ENCODE measurements around the gene KATNAL1. TPM values are rescaled to one million over a fixed set of nuclear protein-coding genes. Genes with fewer than 3 reads are reported as not detected.
"Not testable (repeated sequence)": the region's sequence is repeated elsewhere in the genome, so short reads cannot be mapped to it uniquely, and the experiment has no call there.

Gene KATNAL1
- total and polyA plus RNA-seq, 5 donors from 2014 or later, result 5.1 to 29.2 (median 6.3) TPM

- H3K9me3 ChIP-seq (ENCODE audit: control insufficient read depth in 2 of 2, low read length in 2 of 2); H3K36me3 Mint-ChIP-seq; DNase-seq; H3K27ac ChIP-seq (ENCODE audit: insufficient read depth, low read length, poor library complexity, severe bottlenecking); H3K4me3 ChIP-seq (ENCODE audit: low read depth, low read length); ATAC-seq (ENCODE audit: low read depth in 2 of 2); H3K4me3 Mint-ChIP-seq; H3K27me3 Mint-ChIP-seq; H3K36me3 ChIP-seq (ENCODE audit: control insufficient read depth, insufficient read depth, low read length); H3K4me1 ChIP-seq (ENCODE audit: control insufficient read depth, insufficient read depth, low read length, poor library complexity, severe bottlenecking); H3K9me3 Mint-ChIP-seq; H3K27me3 ChIP-seq (ENCODE audit: control insufficient read depth, insufficient read depth, low read length): not testable (repeated sequence)
- H3K4me1 Mint-ChIP-seq, result peaks cover 0 to 16% (median 4%) of the 10 kb centered on the region in 4 donors
- peak overlapping the region in 1 of 3 donors; percentile 68 for H3K27ac Mint-ChIP-seq
These were observed 21.3 kb downstream of the KATNAL1 start for GRCh38 chr13:30286059-30286458.

GRCh38 chr13:30276178-30276577 lies 31.2 kb downstream of the KATNAL1 start:
- no peaks in the 10 kb centered on the region for H3K27me3 Mint-ChIP-seq
- ATAC-seq (ENCODE audit: low read depth in 2 of 2), result no peak
- H3K4me1 Mint-ChIP-seq, result peaks cover 7 to 30% (median 19%) of the 10 kb centered on the region in 4 donors
- H3K4me3 Mint-ChIP-seq, result no peak overlapping the region
- DNase-seq, result no peak
- Histone ChIP-seq H3K27ac (ENCODE audit: insufficient read depth, low read length, poor library complexity, severe bottlenecking) (no peak overlapping the region), H3K36me3 (ENCODE audit: control insufficient read depth, insufficient read depth, low read length) (no peaks in the 10 kb centered on the region), H3K9me3 (ENCODE audit: control insufficient read depth in 2 of 2, low read length in 2 of 2) (no peaks in the 10 kb centered on the region), H3K27me3 (ENCODE audit: control insufficient read depth, insufficient read depth, low read length) (no peaks in the 10 kb centered on the region), H3K4me3 (ENCODE audit: low read depth, low read length) (no peak overlapping the region), H3K4me1 (ENCODE audit: control insufficient read depth, insufficient read depth, low read length, poor library complexity, severe bottlenecking) (no peaks in the 10 kb centered on the region)
- no peak overlapping the region for H3K27ac Mint-ChIP-seq
- H3K9me3 Mint-ChIP-seq, result peaks cover 0 to 2% (median 0%) of the 10 kb centered on the region in 7 donors
- H3K36me3 Mint-ChIP-seq, result peaks cover 29% of the 10 kb centered on the region

GRCh38 chr13:30274083-30274482 lies 33.3 kb downstream of the KATNAL1 start:
- H3K36me3 ChIP-seq (ENCODE audit: control insufficient read depth, insufficient read depth, low read length), result no peaks in the 10 kb centered on the region
- Mint-ChIP-seq H3K27ac (no peak overlapping the region), H3K9me3 (peaks cover 0 to 2% (median 0%) of the 10 kb centered on the region in 7 donors), H3K27me3 (no peaks in the 10 kb centered on the region), H3K4me1 (peaks cover 7 to 25% (median 21%) of the 10 kb centered on the region in 4 donors), H3K36me3 (peaks cover 32% of the 10 kb centered on the region), H3K4me3 (no peak overlapping the region)
- no peaks in the 10 kb centered on the region for H3K27me3 ChIP-seq (ENCODE audit: control insufficient read depth, insufficient read depth, low read length)
- H3K9me3 ChIP-seq (ENCODE audit: control insufficient read depth in 2 of 2, low read length in 2 of 2), result no peaks in the 10 kb centered on the region
- no peak for DNase-seq
- H3K4me3 ChIP-seq (ENCODE audit: low read depth, low read length), result no peak overlapping the region
- H3K4me1 ChIP-seq (ENCODE audit: control insufficient read depth, insufficient read depth, low read length, poor library complexity, severe bottlenecking), result no peaks in the 10 kb centered on the region
- no peak for ATAC-seq (ENCODE audit: low read depth in 2 of 2)
- H3K27ac ChIP-seq (ENCODE audit: insufficient read depth, low read length, poor library complexity, severe bottlenecking), result no peak overlapping the region

GRCh38 chr13:30270035-30270434 lies 37.3 kb downstream of the KATNAL1 start:
- not testable (repeated sequence) for H3K27ac ChIP-seq (ENCODE audit: insufficient read depth, low read length, poor library complexity, severe bottlenecking); H3K36me3 ChIP-seq (ENCODE audit: control insufficient read depth, insufficient read depth, low read length); H3K4me1 ChIP-seq (ENCODE audit: control insufficient read depth, insufficient read depth, low read length, poor library complexity, severe bottlenecking); H3K9me3 Mint-ChIP-seq; ATAC-seq (ENCODE audit: low read depth in 2 of 2); H3K4me3 Mint-ChIP-seq; DNase-seq; H3K9me3 ChIP-seq (ENCODE audit: control insufficient read depth in 2 of 2, low read length in 2 of 2); H3K27ac Mint-ChIP-seq; H3K4me3 ChIP-seq (ENCODE audit: low read depth, low read length); H3K27me3 Mint-ChIP-seq; H3K27me3 ChIP-seq (ENCODE audit: control insufficient read depth, insufficient read depth, low read length)
- Mint-ChIP-seq H3K4me1 (peaks cover 0 to 16% (median 9%) of the 10 kb centered on the region in 4 donors), H3K36me3 (peaks cover 22% of the 10 kb centered on the region)

GRCh38 chr13:30268673-30269072 lies 38.7 kb downstream of the KATNAL1 start:
- peaks cover 15% of the 10 kb centered on the region for H3K36me3 Mint-ChIP-seq
- H3K4me3 Mint-ChIP-seq, result no peak overlapping the region
- no peaks in the 10 kb centered on the region for H3K27me3 ChIP-seq (ENCODE audit: control insufficient read depth, insufficient read depth, low read length)
- H3K36me3 ChIP-seq (ENCODE audit: control insufficient read depth, insufficient read depth, low read length), result no peaks in the 10 kb centered on the region
- H3K4me3 ChIP-seq (ENCODE audit: low read depth, low read length), result no peak overlapping the region
- DNase-seq, result no peak
- peak overlapping the region in 1 of 3 donors; percentile 4 for H3K27ac Mint-ChIP-seq
- no peak overlapping the region for H3K27ac ChIP-seq (ENCODE audit: insufficient read depth, low read length, poor library complexity, severe bottlenecking)
- H3K9me3 ChIP-seq (ENCODE audit: control insufficient read depth in 2 of 2, low read length in 2 of 2), result no peaks in the 10 kb centered on the region
- peaks cover 0 to 15% (median 4%) of the 10 kb centered on the region in 4 donors for H3K4me1 Mint-ChIP-seq
- H3K9me3 Mint-ChIP-seq, result peaks cover 0 to 2% (median 0%) of the 10 kb centered on the region in 7 donors
- no peak for ATAC-seq (ENCODE audit: low read depth in 2 of 2)
- no peaks in the 10 kb centered on the region for H3K27me3 Mint-ChIP-seq
- no peaks in the 10 kb centered on the region for H3K4me1 ChIP-seq (ENCODE audit: control insufficient read depth, insufficient read depth, low read length, poor library complexity, severe bottlenecking)

GRCh38 chr13:30266756-30267155 lies 40.6 kb downstream of the KATNAL1 start:
- Mint-ChIP-seq H3K4me3 (no peak overlapping the region), H3K36me3 (peaks cover 8% of the 10 kb centered on the region), H3K9me3 (peaks cover 0 to 4% (median 0%) of the 10 kb centered on the region in 7 donors), H3K27me3 (no peaks in the 10 kb centered on the region), H3K4me1 (peaks cover 0 to 10% (median 0%) of the 10 kb centered on the region in 4 donors), H3K27ac (no peak overlapping the region)
- DNase-seq (no peak), ATAC-seq (ENCODE audit: low read depth in 2 of 2) (no peak)
- H3K9me3 ChIP-seq (ENCODE audit: control insufficient read depth in 2 of 2, low read length in 2 of 2), result no peaks in the 10 kb centered on the region
- no peak overlapping the region for H3K4me3 ChIP-seq (ENCODE audit: low read depth, low read length)
- no peaks in the 10 kb centered on the region for H3K27me3 ChIP-seq (ENCODE audit: control insufficient read depth, insufficient read depth, low read length)
- H3K4me1 ChIP-seq (ENCODE audit: control insufficient read depth, insufficient read depth, low read length, poor library complexity, severe bottlenecking), result no peaks in the 10 kb centered on the region
- no peak overlapping the region for H3K27ac ChIP-seq (ENCODE audit: insufficient read depth, low read length, poor library complexity, severe bottlenecking)
- no peaks in the 10 kb centered on the region for H3K36me3 ChIP-seq (ENCODE audit: control insufficient read depth, insufficient read depth, low read length)

GRCh38 chr13:30259149-30259733 lies 48.1 kb downstream of the KATNAL1 start:
- not testable (repeated sequence) for H3K27me3 Mint-ChIP-seq; H3K4me1 ChIP-seq (ENCODE audit: control insufficient read depth, insufficient read depth, low read length, poor library complexity, severe bottlenecking); H3K36me3 Mint-ChIP-seq; H3K9me3 Mint-ChIP-seq; H3K27me3 ChIP-seq (ENCODE audit: control insufficient read depth, insufficient read depth, low read length); H3K4me3 Mint-ChIP-seq; H3K4me3 ChIP-seq (ENCODE audit: low read depth, low read length); DNase-seq; H3K27ac ChIP-seq (ENCODE audit: insufficient read depth, low read length, poor library complexity, severe bottlenecking); ATAC-seq (ENCODE audit: low read depth in 2 of 2); H3K36me3 ChIP-seq (ENCODE audit: control insufficient read depth, insufficient read depth, low read length); H3K27ac Mint-ChIP-seq; H3K9me3 ChIP-seq (ENCODE audit: control insufficient read depth in 2 of 2, low read length in 2 of 2)
- peaks cover 0 to 25% (median 16%) of the 10 kb centered on the region in 4 donors for H3K4me1 Mint-ChIP-seq

- no peak overlapping the region for H3K4me3 Mint-ChIP-seq
- H3K36me3 ChIP-seq (ENCODE audit: control insufficient read depth, insufficient read depth, low read length), result no peaks in the 10 kb centered on the region
- ATAC-seq (ENCODE audit: low read depth in 2 of 2), result no peak
- no peaks in the 10 kb centered on the region for H3K4me1 ChIP-seq (ENCODE audit: control insufficient read depth, insufficient read depth, low read length, poor library complexity, severe bottlenecking)
- peak overlapping the region in 2 of 3 donors; percentile 60 to 71 for H3K27ac Mint-ChIP-seq
- H3K4me3 ChIP-seq (ENCODE audit: low read depth, low read length), result no peak overlapping the region
- no peaks in the 10 kb centered on the region for H3K36me3 Mint-ChIP-seq
- DNase-seq, result no peak
- H3K4me1 Mint-ChIP-seq, result peaks cover 0 to 29% (median 19%) of the 10 kb centered on the region in 4 donors
- no peaks in the 10 kb centered on the region for H3K9me3 ChIP-seq (ENCODE audit: control insufficient read depth in 2 of 2, low read length in 2 of 2)
- H3K27me3 ChIP-seq (ENCODE audit: control insufficient read depth, insufficient read depth, low read length), result no peaks in the 10 kb centered on the region
- H3K27ac ChIP-seq (ENCODE audit: insufficient read depth, low read length, poor library complexity, severe bottlenecking), result no peak overlapping the region
- H3K27me3 Mint-ChIP-seq, result no peaks in the 10 kb centered on the region
- peaks cover 0 to 6% (median 0%) of the 10 kb centered on the region in 7 donors for H3K9me3 Mint-ChIP-seq
These were observed 49.8 kb downstream of the KATNAL1 start for GRCh38 chr13:30257468-30258099.
